GM18507 (cell line): ENCODE measurements around the gene UBE3B.

Experiments
- DNase-seq: peaks from one replicate; pipeline ENCODE4 v3.0.0; 2011; ENCODE audit warnings: low read depth; ENCODE audit not compliant: insufficient read length; ENCODE audit errors: extremely low spot score
- FAIRE-seq: peaks from 2 replicates; lab custom pipeline; 2011; peaks lifted over from hg19 to GRCh38; lab: Jason Lieb, UNC

UBE3B gene

GRCh38 chr12:109523071-109523470 lies 45.6 kb downstream of the UBE3B start:
- DNase-seq: no peak
- no peak for FAIRE-seq

- DNase-seq (no peak), FAIRE-seq (no peak)
These were observed 46.1 kb downstream of the UBE3B start for GRCh38 chr12:109523504-109523903.

GRCh38 chr12:109524466-109525278 lies 47.2 kb downstream of the UBE3B start:
- FAIRE-seq: no peak
- no peak for DNase-seq

GRCh38 chr12:109525279-109525585 lies 47.8 kb downstream of the UBE3B start:
- DNase-seq: no peak
- no peak for FAIRE-seq

GRCh38 chr12:109527489-109528123 lies 50.2 kb downstream of the UBE3B start:
- no peak for FAIRE-seq
- DNase-seq: no peak

- DNase-seq: no peak
- FAIRE-seq: no peak
These were observed 52.5 kb downstream of the UBE3B start for GRCh38 chr12:109529691-109530640.

- DNase-seq (no peak), FAIRE-seq (no peak)
These were observed 54.0 kb downstream of the UBE3B start for GRCh38 chr12:109531411-109531810.

GRCh38 chr12:109532721-109533486 lies 55.5 kb downstream of the UBE3B start:
- no peak for DNase-seq
- FAIRE-seq: no peak

- no peak for FAIRE-seq
- DNase-seq: no peak
These were observed 56.0 kb downstream of the UBE3B start for GRCh38 chr12:109533487-109533740.

- DNase-seq (no peak), FAIRE-seq (no peak)
These were observed 57.0 kb downstream of the UBE3B start for GRCh38 chr12:109534456-109534855.

GRCh38 chr12:109535231-109535862 lies 57.9 kb downstream of the UBE3B start:
- no peak for DNase-seq
- no peak for FAIRE-seq

GRCh38 chr12:109535863-109536250 lies 58.4 kb downstream of the UBE3B start:
- FAIRE-seq (no peak), DNase-seq (no peak)

- FAIRE-seq: no peak
- DNase-seq: no peak
These were observed 59.7 kb downstream of the UBE3B start for GRCh38 chr12:109537136-109537535.

GRCh38 chr12:109538191-109538863 lies 60.9 kb downstream of the UBE3B start:
- DNase-seq: no peak

GRCh38 chr12:109539508-109539907 lies 62.1 kb downstream of the UBE3B start:
- FAIRE-seq (no peak), DNase-seq (no peak)

More at GRCh38 chr12:109538191-109538863, 60.9 kb downstream of the UBE3B start:
- no peak for FAIRE-seq

- DNase-seq (no peak), FAIRE-seq (no peak)
These were observed 63.3 kb downstream of the UBE3B start for GRCh38 chr12:109540526-109541412.

- no peak for FAIRE-seq
- no peak for DNase-seq
These were observed 63.9 kb downstream of the UBE3B start for GRCh38 chr12:109541413-109541726.

GRCh38 chr12:109542014-109542413 lies 64.6 kb downstream of the UBE3B start:
- no peak for DNase-seq
- FAIRE-seq: no peak
